SIG-M5 (cell line): ENCODE results near the gene SFTA2.
"Not testable (repeated sequence)": the region's sequence is repeated elsewhere in the genome, so short reads cannot be mapped to it uniquely, and the experiment has no call there.

Source experiments
- DNase-seq: peaks from one replicate; lab custom pipeline; 2025; lab: John Stamatoyannopoulos, UW

The SFTA2 gene

GRCh38 chr6:30942338-30943060 lies 10.5 kb upstream of the SFTA2 start:
- no peak for DNase-seq

DNA sequence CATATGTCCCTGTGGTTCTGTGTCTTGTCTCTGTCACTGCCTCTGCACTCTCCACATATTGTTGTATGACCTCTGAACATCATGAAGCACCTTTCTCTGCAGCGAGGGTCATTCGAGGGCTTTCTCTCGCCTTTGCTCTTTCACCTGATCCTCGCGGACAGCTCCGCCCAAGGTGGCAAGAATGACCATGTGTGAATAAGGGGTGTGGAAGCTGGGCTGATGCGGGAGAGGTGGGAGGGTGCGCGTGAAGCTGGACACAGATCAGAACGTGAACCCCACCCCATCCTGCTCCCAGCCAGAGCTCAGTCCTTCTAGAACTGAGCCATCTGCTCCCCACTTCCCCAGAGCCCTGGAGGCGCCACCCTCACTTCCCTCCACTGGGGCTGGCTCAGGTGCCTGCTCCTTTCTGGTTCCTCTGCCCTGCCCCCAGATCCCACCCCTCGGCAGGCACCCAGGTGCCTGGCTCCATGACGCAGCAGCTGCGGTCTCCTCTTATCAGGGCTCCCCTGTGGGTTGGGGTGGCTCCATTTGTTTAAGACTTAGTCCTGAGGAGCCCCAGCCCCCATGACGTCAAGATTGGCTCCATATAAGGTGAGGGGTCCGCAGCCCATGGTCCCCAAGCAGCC lies 8.5 kb upstream of the SFTA2 start, which contains the start of gene MUCL3:
MUCL3 (plus strand) TSS at position 613 of the 626 bp plus-strand sequence. CDS start 27 bp downstream, outside the sequence.
- DNase-seq, result no peak

GRCh38 chr6:30939473-30939872 lies 7.5 kb upstream of the SFTA2 start:
- DNase-seq, result no peak

DNA sequence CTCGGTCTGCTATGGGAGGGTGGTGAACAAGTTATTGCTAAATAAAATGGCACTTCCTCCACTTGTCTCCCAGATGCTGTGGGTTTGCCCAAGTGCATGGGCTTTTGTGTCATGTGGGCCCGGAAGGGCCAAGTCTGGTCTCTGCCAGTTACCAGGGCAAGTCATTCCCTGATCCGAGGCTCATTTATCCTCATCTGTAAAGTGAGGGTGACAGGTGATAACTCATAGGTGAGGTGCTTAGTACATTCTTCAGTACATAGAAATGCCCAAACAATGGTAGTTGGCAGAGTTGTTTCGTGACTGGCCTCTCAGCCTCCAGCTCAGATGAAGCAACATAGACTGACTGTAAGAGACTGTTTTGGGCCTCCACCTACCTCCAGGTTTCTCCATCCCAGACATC lies 6.8 kb upstream of the SFTA2 start:
- no peak for DNase-seq

DNA sequence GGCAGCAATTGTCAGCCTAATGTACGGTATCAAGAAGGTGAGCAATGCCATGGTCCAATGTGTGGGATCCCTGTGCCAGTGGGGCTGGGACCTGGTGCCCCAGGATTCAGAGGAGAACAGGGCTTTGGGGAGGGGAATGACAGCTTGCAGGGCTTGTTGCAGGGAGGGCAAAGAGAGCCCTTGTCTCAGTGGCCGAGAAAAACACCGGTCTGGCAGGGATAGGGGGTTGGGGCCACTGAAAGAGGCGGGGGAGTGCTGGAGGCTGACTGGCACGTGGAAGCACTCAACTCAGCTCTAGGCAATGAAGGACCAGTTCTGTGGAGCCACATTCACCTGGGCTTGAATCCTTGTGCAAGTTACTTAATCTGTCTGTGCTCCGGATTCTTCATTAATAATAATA lies 5.3 kb upstream of the SFTA2 start:
- DNase-seq, result no peak

DNA sequence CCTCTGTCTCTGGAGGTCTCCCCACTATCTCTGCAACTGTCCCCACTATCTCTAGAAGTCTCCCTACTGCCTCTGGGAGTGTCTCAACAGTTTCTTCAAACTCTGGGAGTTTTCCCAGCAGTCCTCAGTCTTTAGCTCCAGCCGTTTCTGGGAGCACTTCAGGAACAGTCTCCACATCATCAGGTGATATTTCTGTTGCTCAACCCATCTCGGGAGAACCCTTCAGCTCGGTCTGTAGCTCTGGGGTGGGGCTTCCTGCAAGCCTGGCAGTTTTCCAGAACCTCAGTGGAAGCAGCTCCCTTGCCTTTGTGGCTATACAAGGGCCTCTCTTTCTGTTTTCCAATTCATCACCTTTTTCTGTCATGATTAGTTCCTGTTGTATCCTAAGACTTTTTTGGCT lies 3.0 kb upstream of the SFTA2 start:
- DNase-seq, result no peak

DNA sequence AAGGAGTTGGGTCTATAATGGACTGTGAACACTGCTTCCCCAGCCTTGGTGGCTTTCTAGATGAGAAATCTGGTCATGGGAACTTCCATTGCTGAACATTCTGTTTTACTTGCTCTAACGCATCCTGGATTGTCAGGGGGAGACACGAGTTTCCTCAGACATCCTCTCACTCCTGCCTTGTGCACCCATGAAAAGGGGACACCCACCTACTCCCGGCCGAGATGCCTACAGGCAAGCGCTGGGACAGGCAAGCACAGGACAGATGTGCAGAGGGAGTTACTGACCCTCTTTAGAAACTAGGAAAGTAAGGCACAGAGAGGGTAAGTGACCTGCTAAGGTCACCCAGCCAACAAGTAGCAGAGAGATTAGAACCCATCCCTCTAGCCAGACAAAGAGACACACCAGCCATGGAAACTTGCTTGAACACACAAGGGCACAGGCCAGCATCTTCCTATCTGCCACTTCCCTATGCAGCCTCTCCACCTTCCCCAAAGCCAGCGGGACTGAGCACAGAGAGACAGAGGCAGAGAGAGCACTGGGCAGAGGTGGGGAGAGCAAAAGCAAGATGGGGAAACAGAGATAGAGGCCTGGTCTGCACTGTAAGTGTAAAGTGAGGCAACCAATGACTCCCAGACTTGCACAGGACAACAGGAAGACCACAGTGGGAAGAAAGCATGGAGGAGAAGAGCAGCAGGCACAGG lies 845 bp upstream of the SFTA2 start:
- no peak for DNase-seq

GRCh38 chr6:30931272-30931671 lies 698 bp downstream of the SFTA2 start:
- no peak for DNase-seq

DNA sequence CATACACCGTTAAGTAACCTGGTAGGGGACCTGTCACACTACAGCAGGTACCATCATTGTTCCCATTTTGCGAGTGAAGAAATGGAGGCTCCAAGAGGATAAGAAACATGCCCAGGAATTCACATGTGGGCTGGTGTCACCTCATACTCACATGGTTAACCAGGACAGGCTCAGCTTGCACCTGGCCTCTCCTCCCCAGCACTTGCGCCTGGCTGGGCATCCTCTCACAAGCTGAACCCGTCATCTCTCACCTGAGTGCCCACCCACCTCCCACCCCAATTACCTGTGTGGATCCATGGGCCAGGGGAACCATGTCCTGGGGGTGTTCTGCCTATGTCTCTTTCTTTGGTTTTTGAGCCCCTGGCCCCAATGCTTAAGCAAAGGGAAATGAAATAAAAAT lies 1.5 kb downstream of the SFTA2 start:
- DNase-seq, result no peak

DNA sequence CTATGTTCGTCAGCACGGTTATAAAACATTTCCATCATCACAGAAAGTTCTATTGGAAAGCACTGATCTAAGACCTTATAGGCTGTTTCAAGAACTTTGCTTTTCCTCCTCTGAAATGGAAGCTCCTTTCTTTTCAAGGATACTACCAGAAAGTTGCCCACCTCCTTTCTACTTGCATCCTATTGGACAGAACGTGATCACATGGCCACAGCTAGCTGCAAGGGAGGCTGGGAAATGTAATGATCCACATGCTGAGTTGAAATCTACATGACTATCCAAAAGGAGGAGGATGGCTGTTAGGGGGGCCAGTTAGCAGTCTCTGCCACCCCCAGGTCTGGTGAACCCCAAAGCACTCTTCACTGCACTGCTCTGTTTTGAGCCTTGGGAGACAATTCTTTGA lies 3.3 kb downstream of the SFTA2 start:
- DNase-seq, result no peak

DNA sequence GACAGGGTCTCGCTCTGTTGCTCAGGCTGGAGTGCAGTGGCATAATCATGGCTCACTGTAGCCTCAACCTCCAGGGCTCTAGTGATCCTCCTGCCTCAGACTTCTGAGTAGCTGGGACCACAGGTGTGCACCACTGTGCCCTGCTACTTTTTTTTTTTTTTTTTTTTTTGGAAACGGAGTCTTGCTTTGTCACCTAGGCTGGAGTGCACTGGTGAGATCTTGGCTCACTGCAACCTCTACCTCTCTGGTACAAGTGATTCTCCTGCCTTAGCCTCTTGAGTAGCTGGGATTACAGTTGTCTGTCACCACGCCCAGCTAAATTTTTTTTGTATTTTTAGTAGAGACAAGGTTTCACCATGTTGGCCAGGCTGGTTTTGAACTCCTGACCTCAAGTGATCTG lies 4.9 kb downstream of the SFTA2 start:
- not testable (repeated sequence) for DNase-seq

- no peak for DNase-seq
Observed at GRCh38 chr6:30926644-30927043, 5.3 kb downstream of the SFTA2 start.

DNA sequence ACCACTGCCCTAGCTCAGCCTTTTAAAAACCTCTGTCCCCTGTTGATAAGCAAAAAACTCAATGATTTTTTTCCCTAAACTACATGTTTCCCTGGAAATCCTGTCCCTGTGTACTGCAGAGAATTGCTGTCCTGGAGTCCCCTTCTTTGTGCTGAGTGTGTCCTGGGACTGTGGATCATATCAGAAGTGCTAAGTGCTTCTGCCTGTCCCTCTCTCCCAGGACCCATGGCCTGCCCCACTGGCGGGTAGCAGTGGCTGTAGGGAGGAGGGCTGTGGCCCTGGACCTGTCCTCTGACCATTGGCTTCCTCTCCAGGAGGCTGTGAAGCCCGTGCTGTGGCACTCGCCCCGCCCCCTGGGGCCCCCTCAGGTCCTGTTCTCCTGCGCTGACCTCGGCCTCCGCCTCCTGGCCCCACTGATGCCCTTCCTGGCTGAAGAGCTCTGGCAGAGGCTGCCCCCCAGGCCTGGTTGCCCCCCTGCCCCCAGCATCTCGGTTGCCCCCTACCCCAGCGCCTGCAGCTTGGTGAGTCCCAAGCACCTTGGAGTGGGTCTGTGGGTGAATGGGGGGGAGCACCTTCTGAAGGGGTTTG lies 7.8 kb downstream of the SFTA2 start:
- DNase-seq, result not testable (repeated sequence)

- no peak for DNase-seq
Observed at GRCh38 chr6:30922447-30922852, 9.5 kb downstream of the SFTA2 start.

DNA sequence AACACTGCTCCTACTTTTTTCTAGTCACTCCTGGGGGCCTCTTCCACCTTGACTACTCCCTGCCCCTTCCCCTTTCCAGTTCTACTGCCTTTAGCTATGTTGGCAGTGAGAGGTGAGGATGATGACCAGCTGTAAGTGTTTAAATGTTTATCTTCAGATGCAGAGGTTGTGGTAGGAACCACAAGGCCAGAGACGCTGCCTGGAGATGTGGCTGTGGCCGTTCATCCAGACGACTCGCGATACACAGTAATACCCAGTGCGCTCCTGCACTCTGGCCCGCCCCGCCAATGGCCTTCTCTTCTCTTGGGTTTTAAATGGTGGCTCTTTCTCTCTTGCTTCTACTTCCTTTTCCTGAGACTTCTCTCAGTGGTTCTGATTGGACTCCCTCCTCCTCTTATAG lies 13.3 kb downstream of the SFTA2 start:
- DNase-seq, result no peak

DNA sequence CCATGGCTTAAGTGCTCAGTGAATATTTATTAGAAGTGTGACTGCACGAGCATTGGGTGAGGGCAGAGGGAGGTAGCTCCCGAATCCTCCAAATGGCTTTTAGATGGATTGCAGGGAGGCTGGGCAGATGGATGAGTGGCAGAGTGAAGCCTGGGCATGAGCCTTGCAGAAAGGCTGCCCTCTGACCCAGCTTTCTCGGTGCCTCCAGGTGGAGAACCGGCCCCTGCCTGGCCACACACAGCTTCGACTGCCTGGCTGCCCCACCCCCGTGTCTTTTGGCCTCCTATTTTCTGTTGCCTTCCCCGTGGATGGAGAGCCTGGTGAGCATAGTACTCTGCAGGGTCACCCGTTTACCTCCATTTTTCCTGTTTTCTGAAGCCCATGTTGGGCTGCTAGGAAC lies 14.5 kb downstream of the SFTA2 start:
- no peak for DNase-seq

DNA sequence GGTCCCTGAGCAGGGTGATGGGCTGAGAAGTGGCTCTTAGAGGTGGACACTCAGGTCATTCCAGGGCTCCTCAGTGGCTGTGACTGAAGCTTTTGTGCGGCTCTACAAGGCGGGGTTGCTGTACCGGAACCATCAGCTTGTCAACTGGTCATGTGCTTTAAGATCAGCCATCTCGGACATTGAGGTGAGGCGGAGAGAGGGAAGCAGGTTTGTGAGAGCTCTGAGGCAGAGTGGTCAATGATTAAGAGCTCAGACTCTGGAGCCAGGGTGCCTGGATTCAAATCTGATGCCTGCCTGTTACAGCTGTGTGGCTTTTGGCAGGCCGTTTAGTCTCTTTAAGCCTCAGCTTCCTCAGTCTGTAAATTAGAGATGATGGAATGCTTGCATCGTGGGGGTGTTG lies 14.9 kb downstream of the SFTA2 start:
- no peak for DNase-seq

- DNase-seq, result no peak
Observed at GRCh38 chr6:30915591-30915946, 16.4 kb downstream of the SFTA2 start.

DNA sequence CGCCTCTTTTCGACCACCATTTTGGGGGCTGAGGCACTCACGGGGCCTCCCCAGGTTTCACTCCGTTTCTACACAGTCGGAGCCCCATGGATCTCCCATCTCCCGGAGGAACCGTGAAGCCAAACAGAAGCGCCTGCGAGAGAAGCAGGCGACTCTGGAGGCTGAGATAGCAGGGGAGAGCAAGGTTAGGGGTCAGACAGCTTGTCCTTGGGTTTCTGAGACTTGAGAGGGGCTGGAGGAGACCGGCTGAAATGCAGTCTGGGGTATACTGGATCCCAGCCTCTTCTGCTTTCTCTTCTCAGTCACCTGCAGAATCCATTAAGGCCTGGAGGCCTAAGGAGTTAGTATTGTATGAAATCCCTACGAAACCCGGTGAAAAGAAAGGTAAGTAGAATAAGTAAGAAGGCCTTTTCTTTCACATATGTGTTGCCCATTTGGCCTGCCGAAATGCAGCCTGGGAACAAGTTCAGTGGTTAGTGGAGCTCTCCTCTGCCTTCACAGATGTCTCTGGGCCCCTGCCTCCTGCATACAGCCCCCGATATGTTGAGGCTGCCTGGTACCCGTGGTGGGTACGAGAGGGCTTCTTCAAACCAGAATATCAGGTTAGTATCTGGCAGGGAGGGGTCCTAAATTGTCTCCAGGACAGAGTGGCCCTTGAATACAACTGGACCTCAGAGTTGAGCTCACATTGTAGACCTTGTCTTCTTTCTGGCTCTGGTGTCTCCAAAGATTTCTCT lies 16.9 kb downstream of the SFTA2 start:
- no peak for DNase-seq

- DNase-seq, result no peak
Observed at GRCh38 chr6:30914076-30914853, 17.7 kb downstream of the SFTA2 start, which contains the start of gene VARS2. VARS2 (plus strand) TSS chr6:30914238; CDS start chr6:30914837, 599 bp downstream.

GRCh38 chr6:30913721-30914075 lies 18.3 kb downstream of the SFTA2 start:
- no peak for DNase-seq
